Measurements from ENCODE around the gene RARB.

Gene RARB

GRCh38 chr3:25611193-25611592, 183.1 kb downstream of the RARB start:
- no peak for DNase-seq (ENCODE audit: low read depth)
- TF ChIP-seq CTCF (IDR thresholded peaks at IDR 0.05; ENCODE audit: low read depth, low read length, missing control alignments) = no peak

GRCh38 chr3:25618028-25618427, 190.0 kb downstream of the RARB start:
- H3K4me3 ChIP-seq (ENCODE audit: low read depth, low read length) = no peak overlapping the region
- no peak for TF ChIP-seq CTCF (IDR thresholded peaks at IDR 0.05; ENCODE audit: low read depth, low read length, missing control alignments)
- no peak for DNase-seq (ENCODE audit: low read depth)

More at GRCh38 chr3:25611193-25611592, 183.1 kb downstream of the RARB start:
- no peak overlapping the region for H3K4me3 ChIP-seq (ENCODE audit: low read depth, low read length)

- no peak overlapping the region for H3K4me3 ChIP-seq (ENCODE audit: low read depth, low read length)
Observed at GRCh38 chr3:25619382-25619781, 191.3 kb downstream of the RARB start.

GRCh38 chr3:25620493-25620892, 192.4 kb downstream of the RARB start:
- TF ChIP-seq CTCF (IDR thresholded peaks at IDR 0.05; ENCODE audit: low read depth, low read length, missing control alignments) = no peak
- no peak overlapping the region for H3K4me3 ChIP-seq (ENCODE audit: low read depth, low read length)
- no peak for DNase-seq (ENCODE audit: low read depth)

More at GRCh38 chr3:25619382-25619781, 191.3 kb downstream of the RARB start:
- DNase-seq (ENCODE audit: low read depth) = no peak
- TF ChIP-seq CTCF (IDR thresholded peaks at IDR 0.05; ENCODE audit: low read depth, low read length, missing control alignments) = no peak

- no peak overlapping the region for H3K4me3 ChIP-seq (ENCODE audit: low read depth, low read length)
- no peak for TF ChIP-seq CTCF (IDR thresholded peaks at IDR 0.05; ENCODE audit: low read depth, low read length, missing control alignments)
- DNase-seq (ENCODE audit: low read depth) = no peak
Observed at GRCh38 chr3:25621087-25621486, 193.0 kb downstream of the RARB start.

- TF ChIP-seq CTCF (IDR thresholded peaks at IDR 0.05; ENCODE audit: low read depth, low read length, missing control alignments) = no peak
- DNase-seq (ENCODE audit: low read depth) = no peak
- no peak overlapping the region for H3K4me3 ChIP-seq (ENCODE audit: low read depth, low read length)
Observed at GRCh38 chr3:25631989-25632388, 203.9 kb downstream of the RARB start.

GRCh38 chr3:25633919-25634318, 205.9 kb downstream of the RARB start:
- no peak for TF ChIP-seq CTCF (IDR thresholded peaks at IDR 0.05; ENCODE audit: low read depth, low read length, missing control alignments)
- H3K4me3 ChIP-seq (ENCODE audit: low read depth, low read length) = no peak overlapping the region
- DNase-seq (ENCODE audit: low read depth) = no peak

Measured in GM12864 (cell line).